Upper lobe of left lung (tissue), 6 donors: ENCODE data around the gene GATA5. TPM values are rescaled to one million over a fixed set of nuclear protein-coding genes. Genes with fewer than 3 reads are reported as not detected.

ENCODE experiments used
- ATAC-seq, 2 donors: fragments of 200-7000 bp; cut with Tn5 transposase; one replicate each; pipeline ENCODE4 v1.9.1; 2022; ENCODE audit warnings: mild to moderate bottlenecking in 2 of 2, moderate library complexity in 2 of 2; ENCODE audit not compliant: low FRiP score in 2 of 2
- DNase-seq, 2 donors: peaks; one replicate each; pipeline ENCODE4 v3.0.0-alpha.2; 2019 to 2020
- H3K27ac ChIP-seq, 4 donors: fragments of 200-600 bp; sonication (generic); one replicate each; pipeline ENCODE4 v1.5.1; 2016 to 2019
- H3K27me3 ChIP-seq, 4 donors: fragments of 200-600 bp; sonication (generic); one replicate each; pipeline ENCODE4 v1.5.1; 2017 to 2019
- H3K36me3 ChIP-seq, 4 donors: fragments of 200-600 bp; sonication (generic); one replicate each; pipeline ENCODE4 v1.5.1; 2016 to 2019
- H3K4me1 ChIP-seq, 4 donors: fragments of 200-600 bp; sonication (generic); one replicate each; pipeline ENCODE4 v1.5.1; 2018 to 2019
- H3K4me3 ChIP-seq, 4 donors: fragments of 200-600 bp; sonication (generic); one replicate each; pipeline ENCODE4 v1.5.1; 2017 to 2019; ENCODE audit warnings: mild to moderate bottlenecking in 2 of 4, moderate library complexity in 1 of 4
- H3K9me3 ChIP-seq, 4 donors: fragments of 200-600 bp; sonication (generic); one replicate each; pipeline ENCODE4 v1.5.1; 2018 to 2019
- CTCF ChIP-seq, 6 experiments: fragments of 450-650 bp in 4 of 6; fragments of 200-600 bp in 2 of 6; sonication (generic) in 2 of 6; IDR thresholded peaks; one replicate each; pipeline ENCODE4 v1.5.1; 2016 to 2019; ENCODE audit warnings: antibody characterized with exemption in 6 of 6
- EP300 ChIP-seq, 4 donors: sonication (generic); formaldehyde crosslinking; IDR thresholded peaks; one replicate each; pipeline ENCODE4 v1.5.1; 2017; ENCODE audit warnings: antibody characterized with exemption in 4 of 4, control low read depth in 2 of 4
- POLR2A ChIP-seq, 4 donors: fragments of 450-650 bp; IDR thresholded peaks; one replicate each; pipeline ENCODE4 v1.5.1; 2016 to 2017; ENCODE audit warnings: antibody characterized with exemption in 4 of 4, mild to moderate bottlenecking in 2 of 4
- POLR2AphosphoS5 ChIP-seq, 2 donors: sonication (generic); formaldehyde crosslinking; IDR thresholded peaks; one replicate each; pipeline ENCODE4 v1.5.1; 2017; ENCODE audit warnings: antibody characterized with exemption in 2 of 2
- WGBS, 2 donors: methylation state at CpG; one replicate each; pipeline ENCODE4 v1.1.5; 2017 to 2018; 5-methylcytosine and 5-hydroxymethylcytosine counted together
- total RNA-seq, 6 donors: library from RNA; depleted of rRNA in 4 of 6; stranded (reverse); fragments of >200 nt in 4 of 6; gene quantifications; one replicate each; pipeline versions ENCODE4 v1.1.0 to v1.2.1, GENCODE V29; 2016 to 2021
- donor health status: DM: no; HTN: no; CAD: no; lungs with moderate emphysema.
- donor health status: DM: no; HTN: yes; CAD: no; lungs with severe emphysema.

GATA5 gene
- total RNA-seq, 6 donors from 2014 or later = 0.98 to 10.5 (median 2.2) TPM

DNA sequence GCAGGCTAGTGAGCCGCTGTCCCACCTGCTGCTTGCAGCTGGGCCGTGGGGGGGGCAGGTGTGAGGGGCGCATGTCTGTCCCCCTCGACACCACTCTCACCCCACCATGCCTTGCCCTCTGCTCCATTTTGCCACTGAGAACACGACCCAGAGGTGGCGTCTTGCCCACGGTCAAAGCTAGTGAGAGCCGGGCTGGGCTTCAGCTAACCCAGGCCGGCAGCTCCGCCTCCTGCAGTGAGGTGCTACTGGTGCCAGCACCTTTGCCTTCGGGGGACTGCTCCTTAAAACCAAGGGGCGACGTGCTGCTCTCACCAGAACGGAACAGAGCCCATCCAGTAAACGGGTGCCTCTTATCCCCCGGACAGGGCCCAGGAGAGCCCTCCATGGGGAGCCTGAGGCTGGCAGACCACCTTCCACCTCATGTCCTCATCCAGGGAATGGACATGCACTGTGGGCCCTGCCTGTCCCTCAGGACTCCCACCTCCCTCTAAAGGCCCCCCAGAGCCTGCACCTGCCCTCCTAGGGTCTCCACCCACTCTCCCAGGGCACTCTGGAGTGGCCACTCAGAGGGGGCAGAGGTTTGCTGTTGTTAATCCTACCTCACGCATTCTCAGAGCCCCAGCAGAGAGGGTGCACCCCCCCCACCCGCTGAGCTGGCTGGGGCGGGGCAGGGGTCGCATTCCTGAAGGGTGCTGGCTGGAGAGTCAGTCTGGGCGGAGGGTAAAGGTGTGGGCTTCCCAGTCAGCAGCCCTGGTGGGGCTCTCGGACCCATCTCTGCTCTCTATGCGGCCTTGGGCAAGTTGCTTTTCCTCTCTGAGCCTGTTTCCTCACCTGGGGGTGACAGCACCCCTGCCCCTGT is 51.3 kb downstream of the GATA5 start:
- TF ChIP-seq POLR2AphosphoS5 (IDR thresholded peaks at IDR 0.05) = no peak
- TF ChIP-seq CTCF (IDR thresholded peaks at IDR 0.05) = no peak
- no peak for TF ChIP-seq POLR2A (IDR thresholded peaks at IDR 0.05)
- DNase-seq (peak in 1 of 2 donors; percentile 62), ATAC-seq (no peak)
- Histone ChIP-seq H3K4me1 (peaks cover 6 to 20% (median 11%) of the 10 kb centered on the region in 4 donors), H3K9me3 (no peaks in the 10 kb centered on the region), H3K4me3 (no peak overlapping the region), H3K27me3 (no peaks in the 10 kb centered on the region), H3K27ac (no peak overlapping the region), H3K36me3 (no peaks in the 10 kb centered on the region)
- 62 to 69% methylated on average over 14 to 19 of the region's 23 CpGs for WGBS, 2 donors

DNA sequence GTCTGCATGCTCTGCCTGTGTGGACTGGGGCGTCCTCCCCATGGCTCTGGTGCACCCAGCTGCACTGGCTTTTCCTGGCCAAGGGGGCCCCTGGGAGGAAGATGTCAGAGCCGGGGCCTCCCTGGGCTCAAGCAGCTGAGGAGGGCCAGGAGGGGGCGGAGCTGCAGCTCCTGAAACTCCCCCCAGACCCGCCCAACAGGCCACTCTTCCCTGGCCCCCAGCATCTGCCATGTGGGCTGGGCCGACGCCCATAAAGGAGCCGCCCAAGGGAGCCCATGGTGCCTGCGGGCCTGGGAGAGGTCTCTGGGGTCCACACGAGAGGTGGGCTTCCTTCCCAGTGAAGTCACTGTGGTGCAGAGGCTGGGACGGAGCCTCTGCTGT is 52.5 kb downstream of the GATA5 start:
- H3K36me3 ChIP-seq = no peaks in the 10 kb centered on the region
- H3K4me3 ChIP-seq = no peak overlapping the region
- H3K4me1 ChIP-seq = peaks cover 4 to 16% (median 9%) of the 10 kb centered on the region in 4 donors
- H3K27ac ChIP-seq = no peak overlapping the region
- peak in 1 of 2 donors; percentile 47 for DNase-seq
- no peak for ATAC-seq
- 53 to 63% methylated on average over 8 to 9 of the region's 10 CpGs for WGBS, 2 donors
- H3K27me3 ChIP-seq = no peaks in the 10 kb centered on the region
- H3K9me3 ChIP-seq = no peaks in the 10 kb centered on the region
- TF ChIP-seq CTCF (IDR thresholded peaks at IDR 0.05) (no peak), EP300 (IDR thresholded peaks at IDR 0.05) (no peak), POLR2AphosphoS5 (IDR thresholded peaks at IDR 0.05) (no peak), POLR2A (IDR thresholded peaks at IDR 0.05) (no peak)

- Histone ChIP-seq H3K36me3 (no peaks in the 10 kb centered on the region), H3K27me3 (no peaks in the 10 kb centered on the region), H3K27ac (no peak overlapping the region), H3K4me3 (no peak overlapping the region), H3K4me1 (peaks cover 0 to 11% (median 4%) of the 10 kb centered on the region in 4 donors), H3K9me3 (no peaks in the 10 kb centered on the region)
- ATAC-seq (no peak), DNase-seq (peak in 1 of 2 donors; percentile 62)
- 89 to 97% methylated on average over 10 to 20 of the region's 20 CpGs for WGBS, 2 donors
- TF ChIP-seq EP300 (IDR thresholded peaks at IDR 0.05) = no peak
- no peak for TF ChIP-seq POLR2AphosphoS5 (IDR thresholded peaks at IDR 0.05)
- TF ChIP-seq CTCF (IDR thresholded peaks at IDR 0.05) = no peak
- TF ChIP-seq POLR2A (IDR thresholded peaks at IDR 0.05) = no peak
Observed at GRCh38 chr20:62422636-62423325, 53.0 kb downstream of the GATA5 start.

GRCh38 chr20:62421716-62421990 is 54.1 kb downstream of the GATA5 start:
- H3K4me3 ChIP-seq = no peak overlapping the region
- DNase-seq = peak in 1 of 2 donors; percentile 37
- no peak for ATAC-seq
- H3K9me3 ChIP-seq = no peaks in the 10 kb centered on the region
- WGBS, 2 donors = 79 to 83% methylated on average over 1 to 6 of the region's 6 CpGs
- TF ChIP-seq POLR2AphosphoS5 (IDR thresholded peaks at IDR 0.05) (no peak), POLR2A (IDR thresholded peaks at IDR 0.05) (no peak), CTCF (IDR thresholded peaks at IDR 0.05) (no peak), EP300 (IDR thresholded peaks at IDR 0.05) (no peak)
- H3K27ac ChIP-seq = no peak overlapping the region
- no peaks in the 10 kb centered on the region for H3K27me3 ChIP-seq
- no peaks in the 10 kb centered on the region for H3K36me3 ChIP-seq
- H3K4me1 ChIP-seq = peaks cover 0 to 2% (median 0%) of the 10 kb centered on the region in 4 donors
